HUES64 (cell line): ENCODE results near the gene CCDC149.

Experiments
- H3K27ac ChIP-seq: 2 replicates; pipeline ENCODE4 v1.7.0; 2013; ENCODE audit warnings: low read depth, low read length, inconsistent platforms
- H3K27me3 ChIP-seq: 2 replicates; pipeline ENCODE4 v1.6.1; 2013; ENCODE audit warnings: mild to moderate bottlenecking, low read length; ENCODE audit not compliant: insufficient read depth
- H3K36me3 ChIP-seq: 2 replicates; pipeline ENCODE4 v1.6.1; 2013; ENCODE audit warnings: mild to moderate bottlenecking, low read length; ENCODE audit not compliant: insufficient read depth
- H3K4me1 ChIP-seq: 2 replicates; pipeline ENCODE4 v1.6.1; 2013; ENCODE audit warnings: mild to moderate bottlenecking, low read length, moderate library complexity; ENCODE audit not compliant: insufficient read depth
- H3K4me3 ChIP-seq: 2 replicates; pipeline ENCODE4 v1.5.1; 2013; ENCODE audit warnings: mild to moderate bottlenecking, low read length, moderate library complexity
- H3K9ac ChIP-seq: 2 replicates; pipeline ENCODE4 v1.6.1; 2013; ENCODE audit warnings: mild to moderate bottlenecking, low read depth, low read length
- H3K9me3 ChIP-seq: 2 replicates; pipeline ENCODE4 v1.6.1; 2013; ENCODE audit warnings: low read depth, low read length; ENCODE audit not compliant: insufficient read depth
- WGBS: fragments of 150-250, 120-280 bp; methylation state at CpG from one replicate; pipeline ENCODE4 v1.1.7; 2013; ENCODE audit warnings: missing lambda C conversion rate; 5-methylcytosine and 5-hydroxymethylcytosine counted together

The CCDC149 gene

DNA sequence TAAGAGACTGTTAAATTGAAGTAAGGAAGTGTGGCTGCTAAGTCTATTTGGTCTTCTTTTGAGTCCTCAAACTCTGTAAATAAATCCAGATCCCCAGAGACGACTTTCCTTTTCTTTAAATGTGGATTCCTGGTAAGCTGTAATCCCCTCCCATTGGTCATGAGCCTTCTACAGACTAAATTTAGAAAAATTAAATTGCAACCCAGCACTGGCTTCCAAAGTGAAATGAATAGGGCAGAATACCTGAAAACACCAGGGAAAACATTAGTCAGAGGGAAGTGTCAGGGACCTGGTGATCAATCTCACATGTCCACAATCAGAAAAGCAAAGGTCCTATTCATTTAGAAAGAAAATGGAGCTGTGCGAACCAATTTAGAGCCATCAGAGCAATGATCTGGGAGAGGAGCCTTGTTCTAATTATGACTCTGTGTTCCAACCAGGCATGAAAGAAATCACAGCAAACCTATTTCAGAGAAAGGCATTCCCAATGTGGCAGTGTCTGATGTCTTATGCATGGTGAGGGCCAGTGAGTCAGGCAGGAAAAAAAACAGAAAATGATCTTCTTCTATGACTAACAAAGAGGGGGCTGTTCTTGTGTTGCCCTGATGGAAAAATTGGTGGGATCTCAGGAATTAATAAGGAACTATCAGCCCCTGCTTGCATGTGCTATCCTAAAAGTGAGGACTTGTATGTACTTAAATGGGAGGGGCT, 19.8 kb upstream of the CCDC149 start:
- WGBS, result 80% methylated on average over 2 of the region's 2 CpGs
- Histone ChIP-seq H3K27ac (no peak overlapping the region), H3K9ac (no peak overlapping the region), H3K27me3 (0 out of 2 replicates have a peak, but pooled peaks cover 4% of the 10 kb centered on the region), H3K9me3 (peaks cover 19% of the 10 kb centered on the region), H3K4me3 (no peak overlapping the region), H3K36me3 (no peaks in the 10 kb centered on the region), H3K4me1 (no peaks in the 10 kb centered on the region)

DNA sequence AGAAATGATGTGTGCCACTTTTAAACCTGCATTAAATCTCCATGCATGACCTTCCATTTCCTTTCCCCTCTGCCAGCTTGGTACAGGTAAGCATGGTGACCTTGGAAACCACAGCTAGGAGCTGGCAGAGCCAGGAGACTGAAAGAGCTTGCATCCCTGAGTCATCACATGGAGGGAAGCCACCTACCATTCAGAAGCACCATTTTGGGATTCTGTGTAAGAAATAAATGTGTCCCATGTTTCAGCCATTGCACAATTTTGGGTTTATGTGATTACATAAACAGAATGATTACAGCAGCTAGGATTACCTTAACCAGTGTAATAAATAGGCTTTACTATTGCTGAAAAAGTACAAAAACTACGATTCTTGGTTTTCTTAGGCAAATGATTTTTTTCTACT, 17.3 kb upstream of the CCDC149 start:
- H3K36me3 ChIP-seq, result no peaks in the 10 kb centered on the region
- 0 out of 2 replicates have a peak, but pooled peaks cover 4% of the 10 kb centered on the region for H3K27me3 ChIP-seq
- no peak overlapping the region for H3K9ac ChIP-seq
- H3K27ac ChIP-seq, result no peak overlapping the region
- 88% methylated on average over 1 of the region's 1 CpG for WGBS
- no peak overlapping the region for H3K4me3 ChIP-seq
- H3K9me3 ChIP-seq, result peaks cover 12% of the 10 kb centered on the region
- peaks cover 6% of the 10 kb centered on the region; the same call in 1 of the 2 replicates for H3K4me1 ChIP-seq

DNA sequence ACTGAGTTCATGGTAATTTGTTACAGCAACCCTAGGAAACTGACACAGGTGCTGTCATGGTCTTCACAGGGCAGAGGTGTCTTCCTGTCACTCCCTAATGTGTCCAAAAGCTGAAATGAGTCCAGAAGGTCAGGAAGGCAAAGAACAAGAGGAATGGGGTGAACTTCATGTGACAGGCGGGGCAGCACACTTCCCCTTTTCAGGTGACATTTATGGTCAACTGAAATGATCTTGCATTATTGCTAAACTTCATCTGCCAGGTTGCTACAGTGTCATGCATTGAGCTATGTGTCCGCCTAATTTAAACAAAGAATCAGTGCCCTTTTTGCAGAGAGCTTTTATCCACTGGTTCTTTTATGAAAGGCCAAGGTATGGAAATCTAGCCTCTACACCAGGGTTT, 15.9 kb upstream of the CCDC149 start:
- Histone ChIP-seq H3K36me3 (no peaks in the 10 kb centered on the region), H3K9ac (no peak overlapping the region), H3K27ac (no peak overlapping the region), H3K9me3 (peaks cover 4% of the 10 kb centered on the region), H3K27me3 (0 out of 2 replicates have a peak, but pooled peaks cover 4% of the 10 kb centered on the region), H3K4me1 (peaks cover 12% of the 10 kb centered on the region), H3K4me3 (no peak overlapping the region)
- WGBS, result 96% methylated on average over 2 of the region's 2 CpGs

DNA sequence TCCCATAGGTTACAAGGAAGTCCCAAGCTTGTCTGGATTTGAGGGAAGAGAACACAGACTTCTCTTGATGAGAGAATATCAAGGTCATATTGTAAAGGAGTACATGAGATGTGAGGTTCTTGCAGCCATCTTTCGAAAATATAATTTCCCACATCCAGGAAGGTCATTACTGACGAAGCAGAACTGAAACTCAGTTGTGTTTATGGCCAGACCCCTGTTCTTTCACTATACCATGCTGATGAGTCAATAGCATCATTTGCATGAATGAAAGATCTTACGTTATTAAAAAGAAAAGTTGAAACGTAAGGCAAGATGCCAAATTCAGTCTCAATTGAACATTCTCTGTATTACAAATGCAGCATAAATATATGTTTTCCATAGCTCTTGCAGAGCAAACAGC, 14.2 kb upstream of the CCDC149 start:
- H3K36me3 ChIP-seq, result no peaks in the 10 kb centered on the region
- no peak overlapping the region for H3K4me3 ChIP-seq
- WGBS, result 94% methylated on average over 4 of the region's 4 CpGs

DNA sequence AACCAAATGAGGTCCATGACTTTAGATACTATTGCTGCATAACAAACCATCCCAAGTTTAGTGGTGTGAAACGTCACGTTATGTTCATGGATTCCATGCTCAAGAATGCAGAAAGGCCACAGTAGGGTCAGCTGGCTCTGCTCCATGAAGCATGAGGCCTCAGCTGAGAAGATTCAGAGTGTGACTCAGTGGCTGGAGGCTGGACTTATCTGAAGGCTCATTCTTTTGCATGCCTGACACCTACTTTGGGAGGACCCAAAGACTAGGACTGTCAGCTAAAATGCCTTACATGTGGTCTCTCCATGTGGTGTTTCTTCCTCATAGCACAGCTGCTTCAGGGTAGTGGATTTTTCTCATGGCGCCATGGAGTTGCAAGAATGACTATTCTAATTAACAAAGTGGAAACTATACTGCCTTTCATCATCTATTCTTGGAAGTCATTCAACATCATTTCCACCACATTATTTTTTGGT, 11.5 kb upstream of the CCDC149 start:
- 0 out of 2 replicates have a peak, but pooled peaks cover 4% of the 10 kb centered on the region for H3K27me3 ChIP-seq
- H3K27ac ChIP-seq, result no peak overlapping the region
- H3K9ac ChIP-seq, result no peak overlapping the region
- no peaks in the 10 kb centered on the region for H3K36me3 ChIP-seq
- H3K9me3 ChIP-seq, result peaks cover 4% of the 10 kb centered on the region
- WGBS, result 96% methylated on average over 3 of the region's 3 CpGs
- H3K4me1 ChIP-seq, result peaks cover 17% of the 10 kb centered on the region
- no peak overlapping the region for H3K4me3 ChIP-seq

More for the DNA sequence above, 14.2 kb upstream of the CCDC149 start:
- Histone ChIP-seq H3K27ac (no peak overlapping the region), H3K9me3 (no peaks in the 10 kb centered on the region), H3K27me3 (0 out of 2 replicates have a peak, but pooled peaks cover 4% of the 10 kb centered on the region), H3K9ac (no peak overlapping the region), H3K4me1 (peaks cover 17% of the 10 kb centered on the region)

DNA sequence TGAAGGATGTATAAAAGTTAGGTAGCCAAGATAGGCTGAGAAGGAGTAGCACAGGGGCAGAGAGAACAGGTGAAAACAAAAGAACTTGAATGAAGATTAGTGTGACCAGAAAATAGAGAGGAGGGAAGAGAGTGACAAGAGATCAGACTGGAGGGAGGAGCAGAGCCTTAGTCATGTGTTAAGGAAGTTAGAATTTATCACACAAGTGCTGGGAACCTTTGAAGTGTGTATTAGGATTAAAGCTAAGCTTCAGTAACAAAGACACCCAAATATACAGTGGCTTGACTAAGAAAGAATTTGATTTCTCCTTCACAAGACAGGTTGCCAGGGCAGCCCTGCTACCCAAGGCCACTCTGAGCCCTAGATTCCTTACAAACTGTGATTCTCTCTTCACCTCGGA, 10.7 kb upstream of the CCDC149 start:
- H3K9me3 ChIP-seq, result peaks cover 4% of the 10 kb centered on the region

DNA sequence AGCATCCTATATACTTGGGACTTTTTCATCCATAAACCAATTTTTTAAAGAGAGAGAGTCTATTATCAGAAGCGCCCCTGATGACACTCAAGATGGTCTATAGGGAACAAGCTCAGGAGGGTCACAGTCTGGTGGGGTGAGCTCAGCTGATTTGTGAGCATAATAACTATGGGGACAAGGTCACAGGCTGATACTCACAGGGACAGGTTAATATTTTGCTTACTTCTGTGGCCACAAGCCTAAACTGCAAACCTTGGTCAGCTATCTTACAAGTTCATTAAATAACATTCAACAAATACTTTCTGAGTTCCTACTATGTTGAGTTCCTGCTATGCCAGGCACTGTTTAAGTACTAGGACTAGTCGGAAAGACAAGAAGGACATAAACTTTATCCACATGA, 10.2 kb upstream of the CCDC149 start:
- Histone ChIP-seq H3K9ac (no peak overlapping the region), H3K27ac (no peak overlapping the region)

More for the DNA sequence above, 10.7 kb upstream of the CCDC149 start:
- no peaks in the 10 kb centered on the region for H3K36me3 ChIP-seq
- H3K9ac ChIP-seq, result no peak overlapping the region
- H3K4me1 ChIP-seq, result peaks cover 17% of the 10 kb centered on the region
- WGBS, result 36% methylated on average over 1 of the region's 1 CpG
- 0 out of 2 replicates have a peak, but pooled peaks cover under 1% of the 10 kb centered on the region for H3K27me3 ChIP-seq
- H3K4me3 ChIP-seq, result no peak overlapping the region
- H3K27ac ChIP-seq, result no peak overlapping the region

DNA sequence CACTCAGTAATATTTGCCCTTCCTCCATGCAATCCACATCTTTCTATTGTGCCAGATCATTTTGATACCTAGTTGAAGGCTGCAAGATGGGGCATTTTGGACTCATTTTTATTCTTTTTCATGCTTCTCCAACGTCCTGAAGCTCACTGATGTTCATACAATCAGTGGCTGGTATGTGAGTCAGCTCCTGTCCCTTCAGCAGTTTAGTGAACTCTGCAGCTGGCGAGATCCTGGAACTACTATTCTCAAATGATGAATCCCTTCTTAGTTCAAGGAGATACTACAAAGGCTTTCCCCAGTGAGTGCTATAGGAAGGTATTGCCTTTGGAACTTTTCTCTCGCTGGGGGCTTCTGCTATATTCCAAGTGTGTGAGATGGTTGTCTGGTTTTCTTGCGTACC, 9.6 kb upstream of the CCDC149 start:
- no peak overlapping the region for H3K9ac ChIP-seq
- 66% methylated on average over 4 of the region's 4 CpGs for WGBS
- H3K27me3 ChIP-seq, result no peaks in the 10 kb centered on the region
- no peaks in the 10 kb centered on the region for H3K36me3 ChIP-seq
- peaks cover 17% of the 10 kb centered on the region for H3K4me1 ChIP-seq
- no peak overlapping the region for H3K4me3 ChIP-seq
- no peak overlapping the region for H3K27ac ChIP-seq
- H3K9me3 ChIP-seq, result peaks cover 4% of the 10 kb centered on the region

More for the DNA sequence above, 10.2 kb upstream of the CCDC149 start:
- no peaks in the 10 kb centered on the region for H3K27me3 ChIP-seq
- peaks cover 4% of the 10 kb centered on the region for H3K9me3 ChIP-seq
- WGBS, result 100% methylated on average over 2 of the region's 2 CpGs
- no peak overlapping the region for H3K4me3 ChIP-seq
- H3K4me1 ChIP-seq, result peaks cover 17% of the 10 kb centered on the region
- no peaks in the 10 kb centered on the region for H3K36me3 ChIP-seq

DNA sequence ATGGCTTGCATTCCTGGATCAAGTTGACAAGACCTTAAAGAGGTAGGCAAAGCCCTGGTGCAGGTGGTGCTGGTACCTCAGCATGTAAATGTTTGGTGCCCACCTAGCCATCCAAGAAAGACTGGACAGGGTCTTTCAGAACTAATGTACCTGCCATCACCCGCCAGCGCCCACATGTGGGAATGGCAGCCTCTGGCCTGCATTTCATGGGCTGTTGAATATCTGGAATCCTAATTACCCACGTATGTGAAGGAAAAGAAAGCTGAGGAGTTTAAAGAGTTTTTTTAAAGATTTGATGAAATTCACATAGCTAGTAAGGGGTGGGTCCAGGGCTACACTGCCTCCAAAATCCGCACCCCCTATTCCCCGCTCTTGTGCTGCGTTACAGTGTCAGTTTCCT, 8.6 kb upstream of the CCDC149 start:
- no peak overlapping the region for H3K27ac ChIP-seq
- H3K27me3 ChIP-seq, result no peaks in the 10 kb centered on the region
- no peak overlapping the region for H3K4me3 ChIP-seq
- 97% methylated on average over 6 of the region's 6 CpGs for WGBS
- H3K9ac ChIP-seq, result no peak overlapping the region
- peaks cover 21% of the 10 kb centered on the region for H3K4me1 ChIP-seq
- H3K36me3 ChIP-seq, result no peaks in the 10 kb centered on the region
- peaks cover 4% of the 10 kb centered on the region for H3K9me3 ChIP-seq

DNA sequence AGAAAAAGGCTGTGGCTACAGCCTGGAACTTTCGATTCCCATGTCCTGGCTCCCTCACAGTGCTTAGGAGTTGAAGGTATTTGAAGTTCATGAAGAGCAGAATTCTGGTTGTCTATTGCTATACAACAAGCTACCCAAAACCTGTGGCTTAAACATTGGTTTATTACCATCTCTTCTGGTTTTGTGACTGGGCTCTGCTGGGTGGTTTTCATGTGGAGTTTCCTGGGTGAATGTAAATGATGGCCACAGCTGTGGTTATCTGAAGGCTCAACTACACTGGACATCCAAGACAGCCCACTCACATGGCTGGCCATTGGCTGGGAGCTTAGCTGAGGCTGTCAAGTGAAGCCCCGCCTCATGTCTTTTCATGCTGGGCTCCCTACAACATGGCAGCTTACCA, 7.2 kb upstream of the CCDC149 start:
- H3K36me3 ChIP-seq, result no peaks in the 10 kb centered on the region
- no peak overlapping the region for H3K27ac ChIP-seq
- H3K4me1 ChIP-seq, result peaks cover 13% of the 10 kb centered on the region
- WGBS, result 85% methylated on average over 2 of the region's 2 CpGs
- no peak overlapping the region for H3K4me3 ChIP-seq
- H3K9me3 ChIP-seq, result peaks cover 4% of the 10 kb centered on the region
- no peak overlapping the region for H3K9ac ChIP-seq
- no peaks in the 10 kb centered on the region for H3K27me3 ChIP-seq

DNA sequence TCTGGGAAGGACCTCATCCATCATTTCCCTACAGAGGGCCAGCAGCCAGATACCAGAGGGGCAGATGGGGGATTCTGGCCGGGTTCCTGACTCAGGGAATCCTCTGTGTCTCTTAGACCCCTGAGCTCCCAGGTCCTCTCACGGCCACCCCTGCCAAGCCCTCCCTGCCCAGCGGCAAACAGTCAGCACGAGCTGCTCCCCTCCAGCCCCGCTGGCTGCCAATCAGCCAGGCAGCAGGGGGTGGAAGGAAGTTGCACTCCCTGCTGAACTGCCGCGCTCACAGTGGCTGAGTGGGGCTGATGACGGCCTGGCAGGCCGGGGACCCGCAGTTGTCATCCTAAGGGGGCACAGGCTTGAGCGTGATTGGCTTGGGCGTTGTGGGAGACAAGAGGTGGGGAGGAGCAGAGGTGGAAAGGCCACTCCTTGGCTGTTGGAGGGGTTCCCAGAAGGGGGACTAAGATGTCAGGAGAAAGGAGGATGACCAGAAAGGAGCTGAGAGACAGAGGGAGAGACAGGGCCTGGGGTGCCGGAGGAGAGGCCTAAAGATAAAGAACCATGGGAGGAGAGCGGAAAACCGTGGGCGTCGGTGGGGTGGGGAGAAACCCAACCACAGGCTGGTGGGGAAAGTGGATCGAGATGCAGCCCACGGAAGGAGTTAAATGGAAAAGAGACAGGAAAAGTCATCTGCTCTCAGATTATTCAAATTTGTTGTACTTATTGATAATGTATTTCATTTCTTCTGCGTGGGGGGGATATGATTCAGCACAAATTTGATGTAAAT, 4.4 kb upstream of the CCDC149 start:
- H3K36me3 ChIP-seq, result no peaks in the 10 kb centered on the region
- no peak overlapping the region for H3K4me3 ChIP-seq
- peaks cover 6% of the 10 kb centered on the region for H3K9me3 ChIP-seq
- peaks cover 9% of the 10 kb centered on the region for H3K27me3 ChIP-seq
- 46% methylated on average over 20 of the region's 20 CpGs for WGBS
- peaks cover 4% of the 10 kb centered on the region for H3K4me1 ChIP-seq
- H3K27ac ChIP-seq, result no peak overlapping the region
- no peak overlapping the region for H3K9ac ChIP-seq
